HG02981 (cell line): ENCODE data around the gene CUL5.
"Not testable (repeated sequence)": the region's sequence is repeated elsewhere in the genome, so short reads cannot be mapped to it uniquely, and the experiment has no call there.

Source experiments
- ATAC-seq: cut with Tn5 transposase; IDR thresholded peaks from one replicate; pipeline ENCODE4 v1.9.1; 2021; ENCODE audit warnings: mild to moderate bottlenecking, moderate library complexity; ENCODE audit not compliant: unreplicated experiment

Gene CUL5

DNA sequence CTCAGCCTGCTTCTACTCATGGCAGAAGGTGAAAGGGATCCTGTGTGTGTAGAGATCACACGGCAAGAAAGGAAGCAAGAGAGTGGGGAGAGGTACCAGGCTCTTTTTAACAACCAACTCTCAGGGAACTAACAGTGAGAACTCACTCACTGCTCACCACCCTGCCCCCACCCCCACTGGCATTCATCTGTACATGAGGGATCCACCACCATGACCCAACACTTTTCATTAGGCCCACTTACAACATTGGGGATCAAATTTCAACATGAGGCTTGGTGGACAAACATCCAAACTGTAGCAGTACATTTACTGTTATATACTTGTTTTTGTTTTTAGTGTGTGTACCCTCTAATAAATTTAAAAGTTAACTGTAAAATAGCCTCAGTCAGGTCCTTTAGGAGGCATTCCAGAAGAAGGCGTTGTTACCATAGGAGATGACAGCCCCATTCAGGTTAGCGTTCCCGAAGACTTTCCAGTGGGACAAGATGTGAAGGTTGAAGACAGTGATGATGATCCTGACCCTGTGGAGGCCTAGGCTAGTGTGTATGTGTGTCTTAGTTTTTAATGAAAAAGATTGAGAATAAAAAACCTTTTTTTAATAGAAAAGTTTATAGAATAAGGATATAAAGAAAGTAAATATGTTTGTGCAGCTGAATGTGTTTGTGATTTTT lies 11.3 kb downstream of the CUL5 start:
- no peak for ATAC-seq

DNA sequence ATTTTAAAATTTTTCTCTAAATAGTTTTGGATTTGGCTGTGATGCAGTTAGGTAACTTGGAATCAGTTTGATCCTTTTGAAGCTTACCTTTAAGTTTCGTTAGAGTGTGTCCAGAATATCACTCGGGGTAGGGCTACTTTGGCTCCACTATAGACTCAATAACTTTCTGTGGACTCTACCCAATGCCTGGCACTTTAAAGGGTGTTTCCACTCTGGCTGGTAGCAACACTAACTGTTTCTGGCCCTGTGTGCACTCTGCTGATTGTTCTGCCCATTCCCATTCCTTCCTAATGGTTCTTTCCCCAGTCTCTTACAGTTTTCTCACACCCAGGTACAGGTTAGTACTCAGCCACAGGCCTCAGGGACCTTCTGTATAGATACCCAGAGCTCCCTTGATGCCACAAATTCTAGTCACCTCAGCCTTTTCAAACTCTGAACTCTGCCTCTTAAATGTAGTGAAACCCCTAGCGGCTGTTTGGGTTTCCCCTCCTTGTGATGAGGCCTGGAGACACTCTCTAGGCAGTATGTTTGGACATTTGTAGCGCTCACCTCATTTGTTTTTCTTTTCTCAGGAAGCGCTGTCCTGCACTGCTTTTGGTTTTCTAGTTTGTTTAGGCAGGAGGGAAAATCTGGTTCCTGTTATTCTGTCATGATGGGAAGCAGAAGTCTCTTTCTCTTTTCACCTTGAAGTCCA lies 16.8 kb downstream of the CUL5 start:
- peak; percentile 94 for ATAC-seq

DNA sequence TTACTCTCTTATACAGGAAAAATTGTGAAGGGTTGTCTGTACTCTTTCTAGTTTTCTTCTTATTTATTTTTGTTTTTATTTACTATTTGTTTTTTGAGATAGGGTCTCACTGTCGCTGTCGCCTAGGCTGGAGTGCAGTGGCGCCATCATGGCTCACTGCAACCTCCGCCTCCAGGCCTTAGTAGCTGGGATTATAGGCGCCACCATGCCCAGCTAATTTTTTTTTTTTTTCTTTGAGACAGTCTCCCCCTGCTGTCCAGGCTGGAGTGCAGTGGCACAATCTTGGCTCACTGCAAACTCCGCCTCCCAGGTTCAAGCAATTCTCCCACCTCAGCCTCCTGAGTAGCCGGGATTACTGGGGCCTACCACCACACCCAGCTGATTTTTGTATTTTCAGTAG lies 18.4 kb downstream of the CUL5 start:
- no peak for ATAC-seq

DNA sequence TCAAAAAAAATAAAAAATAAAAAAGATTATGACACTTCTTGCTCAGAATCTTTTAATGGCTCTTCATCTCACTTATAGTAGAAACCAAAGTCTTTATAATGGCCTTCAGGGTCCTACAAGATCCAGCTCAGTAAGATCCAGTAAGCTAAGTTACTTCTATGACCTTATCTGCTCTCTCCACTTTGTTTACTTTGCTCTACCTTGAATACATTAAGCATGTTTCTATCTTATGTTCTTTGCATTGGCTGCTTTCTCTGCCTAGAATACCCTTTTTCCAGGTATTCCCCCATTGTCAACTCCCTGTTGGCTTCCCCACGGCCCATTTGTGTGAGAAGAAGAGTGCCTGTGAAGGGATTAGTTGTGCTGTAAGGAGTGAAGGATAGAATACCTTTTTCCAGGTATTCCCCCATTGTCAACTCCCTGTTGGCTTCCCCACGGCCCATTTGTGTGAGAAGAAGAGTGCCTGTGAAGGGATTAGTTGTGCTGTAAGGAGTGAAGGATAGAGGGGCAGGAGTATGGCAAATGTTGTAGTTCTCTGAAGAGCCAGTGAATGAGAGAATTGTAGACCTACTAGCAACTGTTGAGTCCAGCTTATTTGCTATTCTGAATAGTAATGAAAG lies 20.2 kb downstream of the CUL5 start:
- ATAC-seq: not testable (repeated sequence)

DNA sequence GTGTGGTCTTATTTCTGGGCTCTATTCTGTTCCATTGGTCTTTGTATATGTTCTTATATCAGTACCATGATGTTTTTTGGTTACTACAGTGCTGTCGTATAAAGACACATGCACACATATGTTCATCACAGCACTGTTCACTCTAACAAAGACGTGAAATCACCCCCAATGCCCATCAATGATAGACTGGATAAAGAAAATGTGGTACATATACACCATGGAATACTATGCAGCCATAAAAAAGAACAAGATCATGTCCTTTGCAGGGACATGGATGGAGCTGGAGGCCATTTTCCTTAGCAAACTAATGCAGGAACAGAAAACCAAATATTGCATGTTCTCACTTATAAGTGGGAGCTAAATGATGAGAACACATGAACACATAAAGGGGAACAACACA lies 22.9 kb downstream of the CUL5 start:
- ATAC-seq: not testable (repeated sequence)

DNA sequence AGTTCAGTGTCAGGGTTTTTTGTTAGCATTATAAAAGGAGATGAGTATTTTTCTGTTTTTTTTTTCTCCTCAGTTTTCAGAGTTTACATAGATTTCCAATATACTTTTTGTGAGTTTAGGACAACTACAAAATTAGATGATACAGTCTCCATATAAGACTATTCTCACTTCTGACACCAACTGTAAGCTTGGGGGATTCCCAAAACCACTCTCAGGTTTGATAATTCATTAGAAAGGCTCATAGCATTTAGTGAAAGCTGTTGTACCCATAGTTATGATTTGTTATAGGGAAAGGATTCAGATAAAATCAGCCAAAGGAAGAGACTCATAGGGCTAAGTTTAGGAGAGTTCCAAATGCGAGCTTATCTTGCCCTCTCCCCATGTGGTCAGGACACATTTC lies 24.1 kb downstream of the CUL5 start:
- no peak for ATAC-seq

DNA sequence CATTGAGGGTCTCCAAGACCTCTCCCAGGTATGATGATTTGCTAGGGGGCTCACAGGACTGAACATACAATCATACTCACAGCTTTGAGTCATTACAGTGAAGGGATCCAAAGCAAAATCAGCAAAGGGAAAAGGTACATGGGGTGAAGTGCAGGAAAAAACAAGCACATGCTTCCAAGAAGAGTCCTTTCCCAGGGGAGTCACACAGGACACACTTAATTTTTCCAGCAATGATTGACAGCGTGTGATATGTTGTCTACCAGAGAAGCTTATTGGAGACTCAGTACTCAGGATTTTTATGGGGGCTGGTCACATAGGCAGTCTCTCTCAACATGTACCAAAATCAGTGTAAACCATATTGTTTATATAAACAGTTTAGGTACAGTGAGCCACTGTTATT lies 25.3 kb downstream of the CUL5 start:
- ATAC-seq: no peak

DNA sequence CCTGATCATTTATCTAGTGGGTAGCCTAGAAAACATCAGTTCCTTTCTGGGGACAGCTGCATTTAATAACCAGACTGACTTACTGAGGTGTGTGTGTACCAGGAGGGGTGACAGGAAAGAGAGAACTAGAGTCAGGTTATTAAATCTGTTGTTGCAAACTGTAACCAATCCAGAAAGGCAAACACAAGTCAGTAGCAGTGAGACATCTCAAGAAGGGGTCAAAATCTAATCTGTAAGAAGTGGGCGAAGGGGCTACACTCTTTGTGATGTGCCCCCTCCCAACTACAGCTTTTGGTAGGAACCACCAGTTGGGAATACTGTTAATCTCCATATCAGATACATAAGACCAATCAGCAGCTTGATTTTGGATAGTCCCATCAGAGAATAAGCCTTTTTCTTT lies 26.3 kb downstream of the CUL5 start:
- no peak for ATAC-seq

DNA sequence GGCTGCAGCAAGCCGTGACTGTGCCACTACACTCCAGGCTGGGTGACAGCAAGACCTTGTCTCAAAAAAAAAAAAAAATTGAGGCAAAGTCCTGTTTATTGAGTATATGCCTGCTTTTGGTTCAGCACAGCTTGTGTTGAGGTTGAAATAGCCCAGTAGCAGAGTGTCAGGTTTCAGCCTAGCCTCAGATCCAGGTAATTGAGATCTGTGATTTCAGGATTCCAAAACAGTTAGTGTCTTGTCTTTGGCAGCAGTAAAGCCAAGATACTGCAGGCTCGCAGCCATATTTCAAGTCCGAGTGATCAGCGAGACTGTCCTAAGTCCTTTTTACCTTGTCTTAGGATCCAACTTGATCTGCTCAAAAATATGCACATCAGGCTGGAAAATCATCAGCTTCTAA lies 27.0 kb downstream of the CUL5 start:
- ATAC-seq: no peak

DNA sequence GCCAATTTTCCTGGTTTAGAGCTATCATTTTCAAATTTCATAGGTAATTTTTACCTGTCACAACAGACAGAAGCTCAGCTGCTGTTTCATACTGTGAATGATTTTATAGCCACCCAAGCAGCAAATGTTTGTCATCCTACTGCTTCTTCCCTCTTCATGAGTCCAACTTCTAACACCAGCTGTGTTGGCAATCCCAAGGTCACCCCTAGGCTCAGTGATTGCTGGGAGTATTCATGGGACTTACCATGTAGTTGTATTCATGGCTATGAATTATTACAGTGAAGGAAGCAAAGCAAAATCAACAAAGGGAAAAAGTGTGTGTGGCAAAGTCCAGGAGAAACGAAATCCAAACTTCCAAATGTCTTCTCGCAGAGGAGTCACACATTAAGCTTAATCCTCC lies 28.5 kb downstream of the CUL5 start:
- ATAC-seq: no peak

DNA sequence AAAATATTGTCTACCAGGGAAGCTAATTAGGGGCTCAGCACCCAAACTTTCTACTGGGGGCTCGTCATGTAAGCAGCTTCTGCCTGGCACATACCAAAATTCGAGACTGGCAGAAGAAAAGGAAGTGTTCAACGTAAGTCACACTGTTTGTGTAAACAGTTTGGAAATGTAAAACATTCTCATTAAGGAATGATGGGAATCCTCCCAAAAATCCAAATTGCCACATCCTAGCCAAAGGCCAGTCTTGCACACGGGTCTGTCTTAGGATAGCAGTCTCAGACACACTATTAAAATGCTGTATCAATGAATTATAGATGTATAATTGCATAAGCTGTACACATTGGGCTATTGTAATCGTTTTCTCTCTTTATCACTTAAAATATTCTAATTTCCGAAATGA lies 28.9 kb downstream of the CUL5 start:
- no peak for ATAC-seq

DNA sequence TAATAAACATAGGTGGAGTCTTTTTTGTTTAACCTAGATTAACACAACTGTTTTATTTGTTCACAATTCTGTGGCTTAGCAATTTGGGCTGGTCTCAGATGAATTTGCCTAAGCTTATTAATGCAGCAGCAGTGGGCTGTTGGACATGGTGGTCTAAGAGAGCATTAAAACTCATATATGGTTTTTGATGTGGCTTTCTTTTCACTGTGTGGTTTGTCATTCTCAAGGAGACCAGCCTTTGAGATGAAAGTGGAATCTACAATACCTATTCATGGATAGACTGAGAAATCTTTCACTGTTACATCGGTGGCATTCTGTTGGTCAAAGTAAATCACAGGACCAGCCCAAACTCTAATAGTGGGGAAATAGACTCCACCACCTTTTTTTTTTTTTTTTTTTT lies 39.6 kb downstream of the CUL5 start:
- ATAC-seq: no peak

DNA sequence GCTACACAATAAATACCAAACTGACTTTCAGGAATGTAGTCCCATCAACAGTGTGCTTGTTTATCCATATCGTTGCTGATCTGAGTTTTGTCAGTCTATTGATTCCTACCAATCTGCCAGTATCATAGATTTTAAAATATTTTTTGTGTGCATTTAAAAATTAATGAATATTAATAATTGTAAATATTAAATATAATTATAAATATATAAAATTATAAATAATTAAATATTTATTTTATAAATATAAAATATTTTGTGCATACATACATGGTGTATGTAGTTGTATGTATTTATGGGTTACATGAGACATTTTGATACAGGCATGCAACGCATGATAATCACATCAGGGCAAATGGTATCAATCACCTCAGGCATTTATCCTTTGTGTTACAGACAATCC lies 53.6 kb downstream of the CUL5 start:
- ATAC-seq: no peak

DNA sequence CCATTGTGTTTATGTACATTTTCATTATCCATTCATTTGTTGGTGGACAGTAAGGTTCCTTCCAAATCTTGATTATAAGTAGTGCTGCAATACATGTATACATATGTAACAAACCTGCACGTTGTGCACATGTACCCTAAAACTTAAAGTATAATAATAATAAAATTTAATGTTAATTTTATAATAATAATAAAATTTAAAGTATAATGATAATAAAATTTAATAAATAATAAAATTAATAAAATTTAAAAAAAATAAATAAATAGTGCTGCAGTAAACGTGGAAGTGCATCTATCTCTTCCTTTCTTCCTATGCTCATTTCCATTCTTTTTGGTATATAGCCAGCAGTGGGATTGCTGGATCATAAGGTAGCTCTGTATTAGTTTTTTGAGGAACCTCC lies 54.7 kb downstream of the CUL5 start:
- no peak for ATAC-seq

DNA sequence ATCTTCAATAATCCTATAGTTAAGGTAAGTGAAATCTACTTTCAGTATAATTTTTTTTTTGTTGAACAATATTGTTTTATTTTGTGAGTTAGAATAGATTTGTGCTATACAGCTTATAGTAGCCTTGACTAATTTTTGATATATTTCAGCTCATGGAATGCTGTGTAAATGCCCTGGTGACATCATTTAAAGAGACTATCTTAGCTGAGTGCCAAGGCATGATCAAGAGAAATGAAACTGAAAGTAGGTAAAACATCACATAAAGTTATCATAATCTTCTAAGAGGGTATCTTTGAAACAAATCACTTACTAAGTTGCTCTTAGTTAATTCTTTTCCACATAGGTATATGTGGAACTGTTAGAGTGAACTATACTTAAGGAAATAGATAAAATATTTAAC lies 61.2 kb downstream of the CUL5 start:
- peak; percentile 76 for ATAC-seq

DNA sequence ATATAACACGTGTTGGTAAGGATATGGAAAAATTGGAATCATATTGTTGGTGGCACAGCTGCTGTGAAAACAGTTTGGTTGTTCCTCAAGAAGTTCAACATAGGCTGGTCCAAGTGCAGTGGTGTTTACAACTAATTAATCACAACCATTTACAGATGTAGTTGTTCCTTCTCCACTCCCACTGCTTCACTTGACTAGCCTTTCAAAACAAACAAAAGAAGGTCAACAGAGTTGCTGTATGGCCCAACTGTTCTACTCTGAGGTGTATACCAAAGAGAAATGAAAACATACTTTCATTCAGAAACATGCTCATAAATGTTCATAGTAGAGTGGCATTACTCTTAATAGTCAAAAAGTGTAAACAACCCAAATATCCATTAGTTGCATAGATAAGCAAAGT lies 76.1 kb downstream of the CUL5 start:
- ATAC-seq: no peak

DNA sequence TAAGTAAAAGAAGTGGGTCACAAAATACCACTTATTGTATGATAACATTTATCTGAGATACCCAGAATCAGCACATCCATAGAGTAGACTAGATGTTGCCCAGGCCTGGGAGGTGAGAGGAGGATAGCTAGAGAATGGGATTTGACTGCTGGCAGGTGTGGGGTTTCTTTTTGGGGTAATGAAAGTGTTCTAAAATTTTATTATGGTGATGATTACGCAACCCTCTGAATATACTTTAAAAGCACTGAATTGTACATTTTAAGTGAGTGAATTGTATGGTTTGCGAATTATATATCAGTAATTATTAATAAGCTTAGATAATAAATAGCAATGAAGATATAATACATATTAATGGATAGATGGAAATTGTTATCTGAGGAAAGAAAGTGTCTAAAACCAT lies 77.0 kb downstream of the CUL5 start:
- no peak for ATAC-seq

DNA sequence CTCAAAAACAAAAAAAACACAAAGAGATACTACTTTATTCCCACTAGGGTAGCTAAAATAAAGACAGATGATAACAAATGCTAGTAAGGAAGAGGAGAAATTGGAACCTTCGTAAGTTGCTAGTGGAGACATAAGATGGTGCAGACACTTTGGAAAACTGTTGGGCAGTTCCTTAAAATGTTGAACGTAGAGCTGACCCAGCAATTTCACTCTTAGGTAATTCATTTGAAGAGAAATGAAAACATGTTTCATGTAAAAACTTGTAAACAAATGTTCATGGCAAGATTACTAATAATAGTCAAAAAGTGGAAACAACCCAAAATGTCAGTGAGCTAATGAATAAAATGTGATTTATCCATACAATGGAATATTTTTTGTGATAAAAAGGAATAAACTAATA lies 83.4 kb downstream of the CUL5 start:
- no peak for ATAC-seq

DNA sequence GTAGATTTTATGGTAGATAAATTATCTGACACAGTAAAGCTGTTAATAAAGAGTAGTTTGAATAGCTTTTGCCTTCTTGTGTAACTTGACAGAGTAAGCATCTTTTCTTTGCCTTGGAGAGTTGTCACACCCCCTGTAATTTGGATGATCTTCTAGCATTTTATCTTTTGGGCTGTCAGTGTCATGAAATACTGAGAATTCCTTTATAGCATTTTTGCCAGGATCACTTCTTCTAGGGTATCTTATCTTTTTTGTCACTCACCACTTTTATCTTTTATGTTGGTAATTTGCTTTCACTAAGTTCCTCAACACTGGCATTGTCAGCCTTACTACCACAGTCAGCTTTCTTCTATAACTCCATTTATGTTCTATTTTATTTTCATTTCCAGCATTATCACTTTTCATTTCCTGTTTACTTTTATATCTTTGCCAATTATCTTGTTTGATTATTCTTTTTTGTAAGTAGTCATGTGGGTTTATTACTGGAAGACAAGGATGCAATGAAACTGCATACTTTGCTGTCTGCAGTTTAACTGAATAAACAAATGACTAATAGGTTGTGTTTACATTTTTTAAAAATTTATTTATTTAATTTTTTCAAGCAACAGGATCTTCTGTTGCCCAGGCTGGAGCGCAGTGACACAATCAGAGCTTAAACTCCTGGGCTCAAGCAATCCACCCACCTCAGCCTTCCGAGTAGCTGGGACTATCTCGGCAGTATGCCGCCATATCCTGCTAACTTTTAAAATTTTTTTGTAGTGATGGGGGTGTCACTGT lies 84.6 kb downstream of the CUL5 start:
- ATAC-seq: no peak

DNA sequence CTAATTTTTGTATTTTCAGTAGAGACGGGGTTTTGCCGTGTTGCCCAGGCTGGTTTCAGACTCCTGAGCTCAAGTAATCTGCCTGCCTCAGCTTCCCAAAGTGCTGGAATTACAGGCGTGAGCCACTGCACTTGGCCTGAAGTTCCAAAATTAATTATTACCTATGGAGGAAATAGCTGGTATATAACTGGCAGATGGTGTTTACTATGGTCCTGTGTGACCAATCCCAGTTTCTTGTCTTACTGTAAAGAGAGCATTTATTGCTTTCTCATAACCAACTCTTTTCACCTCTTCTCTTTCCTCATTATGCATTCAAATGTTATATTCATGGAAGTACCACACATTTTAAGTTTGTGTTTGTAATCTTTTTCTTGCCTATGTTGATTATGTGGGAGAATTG lies 88.5 kb downstream of the CUL5 start:
- ATAC-seq: no peak

DNA sequence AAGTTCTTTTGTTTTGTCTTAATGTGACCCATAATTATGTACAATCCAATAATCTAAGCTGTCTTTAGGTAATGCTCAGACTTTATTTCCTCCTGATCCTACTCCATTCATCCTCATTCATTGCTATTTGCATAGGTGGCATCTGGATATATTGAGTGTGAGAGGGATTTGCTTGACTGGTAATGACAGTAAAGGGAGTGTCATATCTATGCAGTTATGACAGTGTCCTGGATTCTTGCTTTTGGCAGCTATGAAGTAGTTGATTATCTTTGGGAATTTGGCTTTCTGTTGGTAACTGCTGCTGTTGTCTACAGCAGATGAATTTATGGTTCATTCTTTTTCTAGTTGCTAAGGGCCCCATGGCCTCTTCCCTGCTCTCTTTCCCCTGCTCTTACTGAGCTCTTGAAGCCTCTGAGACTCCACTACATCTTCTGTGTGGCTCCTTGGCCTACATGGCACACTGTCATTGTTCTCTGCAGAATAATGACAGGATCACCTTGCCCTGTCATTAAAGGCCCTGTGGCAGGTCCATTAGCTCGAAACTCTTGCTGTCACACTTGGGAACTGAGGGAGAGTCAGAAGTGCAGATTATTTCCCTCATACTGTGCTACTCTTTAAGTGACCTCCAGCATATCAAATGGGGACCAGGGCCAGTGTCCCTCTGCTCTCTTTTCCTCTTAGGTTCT lies 92.5 kb downstream of the CUL5 start:
- ATAC-seq: no peak
